IPS DF 19.7 (cell line): ENCODE results near the gene ADCYAP1R1.

Experiments
- DNase-seq: peaks from one replicate; pipeline ENCODE4 v3.0.0-alpha.2; 2013; ENCODE audit warnings: low read depth, low spot score

ADCYAP1R1 gene

GRCh38 chr7:31036924-31037323 is 15.2 kb upstream of the ADCYAP1R1 start:
- DNase-seq, result no peak

- no peak for DNase-seq
These were observed 9.0 kb upstream of the ADCYAP1R1 start for GRCh38 chr7:31043051-31043471.

- no peak for DNase-seq
These were observed 7.6 kb upstream of the ADCYAP1R1 start for GRCh38 chr7:31044529-31044928.

GRCh38 chr7:31046723-31047122 is 5.4 kb upstream of the ADCYAP1R1 start:
- DNase-seq, result no peak

- DNase-seq, result no peak
These were observed 4.6 kb upstream of the ADCYAP1R1 start for GRCh38 chr7:31047313-31048146.

GRCh38 chr7:31049005-31049765 is 2.9 kb upstream of the ADCYAP1R1 start:
- DNase-seq, result no peak

GRCh38 chr7:31052487-31052840 is 356 bp downstream of the ADCYAP1R1 start:
- no peak for DNase-seq

- no peak for DNase-seq
These were observed 913 bp downstream of the ADCYAP1R1 start for GRCh38 chr7:31052841-31053601.

- no peak for DNase-seq
These were observed 1.9 kb downstream of the ADCYAP1R1 start for GRCh38 chr7:31053986-31054385.

- no peak for DNase-seq
These were observed 2.6 kb downstream of the ADCYAP1R1 start for GRCh38 chr7:31054608-31055278.

- no peak for DNase-seq
These were observed 3.4 kb downstream of the ADCYAP1R1 start for GRCh38 chr7:31055471-31055870.

- DNase-seq, result no peak
These were observed 4.8 kb downstream of the ADCYAP1R1 start for GRCh38 chr7:31056775-31057346.

- DNase-seq, result no peak
These were observed 6.0 kb downstream of the ADCYAP1R1 start for GRCh38 chr7:31058122-31058521.

GRCh38 chr7:31058688-31059087 is 6.6 kb downstream of the ADCYAP1R1 start:
- no peak for DNase-seq

GRCh38 chr7:31059551-31059950 is 7.4 kb downstream of the ADCYAP1R1 start:
- peak; percentile 45 for DNase-seq

- DNase-seq, result no peak
These were observed 9.1 kb downstream of the ADCYAP1R1 start for GRCh38 chr7:31061185-31061584.

GRCh38 chr7:31062746-31063435 is 10.8 kb downstream of the ADCYAP1R1 start:
- DNase-seq, result no peak

GRCh38 chr7:31065021-31065593 is 13.0 kb downstream of the ADCYAP1R1 start:
- no peak for DNase-seq

- no peak for DNase-seq
These were observed 13.7 kb downstream of the ADCYAP1R1 start for GRCh38 chr7:31065840-31066239.

GRCh38 chr7:31066516-31067130 is 14.5 kb downstream of the ADCYAP1R1 start:
- no peak for DNase-seq
